GM21360 (cell line): Measurements from ENCODE around the gene WDR45B.
A peak's percentile ranks its signal among the peaks of the same experiment; 100 is the strongest.

Experiments
- ATAC-seq: cut with Tn5 transposase; IDR thresholded peaks from one replicate; pipeline ENCODE4 v1.9.1; 2021; ENCODE audit warnings: mild to moderate bottlenecking, moderate library complexity; ENCODE audit not compliant: unreplicated experiment

The WDR45B gene

GRCh38 chr17:82648165-82648668 lies at the start of gene WDR45B:
Gene WDR45B, minus strand, starts transcription at chr17:82648444. Its CDS starts 104 bp downstream, at chr17:82648340.
- peak; percentile 79 for ATAC-seq

DNA sequence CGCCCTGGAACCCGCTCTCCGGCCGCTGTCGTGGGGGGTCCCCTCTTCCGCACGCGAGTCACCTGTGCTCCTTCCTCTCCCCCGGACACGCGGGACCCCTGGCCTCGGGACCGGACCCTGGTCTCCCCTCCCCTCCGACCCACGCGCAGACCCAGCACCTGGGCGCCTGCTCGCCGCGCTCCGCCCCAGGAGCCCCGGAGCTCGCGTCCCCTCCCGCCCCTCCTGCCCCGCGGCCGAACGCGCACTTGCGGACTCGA lies 49.5 kb upstream of the WDR45B start:
- no peak for ATAC-seq

GRCh38 chr17:82696916-82697807 lies 48.9 kb upstream of the WDR45B start:
- no peak for ATAC-seq

DNA sequence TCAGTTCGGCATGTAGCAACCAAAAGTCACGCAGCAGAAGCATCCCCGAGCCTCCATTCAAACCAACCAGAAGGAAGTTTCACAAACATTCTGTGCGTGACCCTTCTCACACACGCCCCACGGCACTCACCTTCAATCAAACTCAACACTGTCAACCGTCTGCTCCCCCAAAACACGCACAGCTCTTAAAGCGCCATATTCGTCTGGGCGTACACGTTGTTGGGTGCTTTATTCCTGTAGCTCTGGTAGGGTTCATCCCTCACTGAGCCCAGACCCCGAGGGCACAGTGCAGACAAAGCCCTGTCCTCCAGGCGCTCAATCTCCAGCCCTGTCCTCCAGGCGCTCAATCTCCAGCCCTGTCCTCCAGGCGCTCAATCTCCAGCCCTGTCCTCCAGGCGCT lies 48.0 kb upstream of the WDR45B start:
- no peak for ATAC-seq

- no peak for ATAC-seq
Measured at GRCh38 chr17:82694647-82695046, 46.4 kb upstream of the WDR45B start.

DNA sequence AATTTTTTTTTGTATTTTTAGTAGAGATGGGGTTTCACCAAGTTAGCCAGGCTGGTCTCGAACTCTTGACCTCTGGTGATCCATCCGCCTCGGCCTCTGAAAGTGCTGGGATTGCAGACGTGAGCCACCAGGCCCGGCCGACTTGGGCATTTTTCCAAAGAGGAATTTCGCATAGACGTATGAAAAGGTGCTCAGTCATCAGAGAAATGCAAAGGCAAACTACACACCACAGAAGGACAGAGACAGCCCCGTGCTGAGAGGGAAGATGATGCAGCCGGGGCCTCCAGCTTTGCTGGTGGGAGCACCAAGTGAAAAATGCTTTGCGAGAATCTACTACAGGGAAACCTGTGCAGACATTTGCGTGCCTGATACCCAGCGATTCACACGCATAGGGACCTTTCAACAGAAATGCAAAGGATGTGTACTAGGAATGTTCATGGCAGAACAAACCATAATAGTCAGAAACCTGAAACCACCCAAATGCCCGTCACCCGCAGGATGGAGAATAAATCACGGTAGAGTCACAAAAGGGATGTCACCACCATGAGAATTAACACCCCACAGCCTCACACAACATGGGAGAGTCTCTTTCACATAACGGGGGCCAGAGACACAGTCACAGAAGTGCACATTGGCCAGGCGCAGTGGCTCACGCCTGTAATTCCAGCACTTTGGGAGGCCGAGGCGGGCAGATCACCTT lies 45.1 kb upstream of the WDR45B start:
- ATAC-seq, result no peak

- no peak for ATAC-seq
Measured at GRCh38 chr17:82692268-82692667, 44.0 kb upstream of the WDR45B start.

GRCh38 chr17:82691714-82692113 lies 43.5 kb upstream of the WDR45B start:
- ATAC-seq, result no peak

DNA sequence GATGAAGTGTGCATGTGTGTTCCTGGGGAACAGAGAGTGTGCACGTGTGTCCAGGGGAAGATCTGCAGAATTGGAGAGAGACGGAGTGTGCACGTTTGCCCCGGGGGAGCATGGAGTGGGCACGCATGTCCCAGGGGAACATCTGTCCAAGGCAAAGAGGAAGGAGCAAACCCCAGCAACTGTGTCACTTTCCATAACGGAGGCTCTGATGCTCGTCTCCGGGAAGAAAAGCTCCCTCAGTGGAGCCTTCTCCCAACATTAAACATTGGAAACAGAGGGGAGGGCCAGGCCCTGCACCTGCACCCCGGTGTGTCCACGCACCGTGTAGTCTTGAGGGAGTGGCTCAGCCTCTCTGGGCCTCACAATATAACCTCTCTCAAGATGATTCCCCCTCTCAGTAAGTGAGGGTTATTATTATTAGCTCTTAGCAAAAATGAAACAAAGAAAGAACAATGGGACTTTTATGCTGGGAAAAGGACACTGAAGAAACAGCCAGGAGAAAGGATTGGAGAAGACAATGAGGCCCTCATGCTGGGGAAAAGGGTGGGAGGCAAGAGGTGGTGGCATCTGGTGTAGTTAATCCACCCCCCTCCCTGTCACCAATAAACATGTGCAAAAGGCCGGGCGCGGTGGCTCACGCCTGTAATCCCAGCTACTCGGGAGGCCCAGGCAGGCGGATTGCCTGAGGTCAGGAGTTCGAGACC lies 42.7 kb upstream of the WDR45B start:
- ATAC-seq, result no peak

DNA sequence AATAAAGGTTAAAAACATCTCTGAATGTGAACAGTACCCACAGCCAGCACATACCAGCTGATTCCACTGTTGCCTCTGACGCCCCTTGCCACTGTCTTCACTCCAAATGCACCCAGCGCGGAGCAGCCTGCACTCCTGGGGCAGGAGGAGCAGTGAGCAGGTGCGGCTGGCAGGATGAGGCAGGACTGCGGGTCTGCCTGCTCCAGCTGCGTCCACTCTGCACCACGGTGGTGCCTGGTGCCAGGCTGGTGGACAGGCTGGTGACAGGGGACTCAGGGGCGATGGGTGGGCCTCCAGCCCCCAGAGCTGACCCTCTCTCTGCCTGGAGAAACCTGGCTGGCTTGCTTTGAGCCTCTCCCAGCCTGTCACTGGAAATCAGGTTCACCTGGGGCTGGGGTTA lies 40.8 kb upstream of the WDR45B start:
- no peak for ATAC-seq

DNA sequence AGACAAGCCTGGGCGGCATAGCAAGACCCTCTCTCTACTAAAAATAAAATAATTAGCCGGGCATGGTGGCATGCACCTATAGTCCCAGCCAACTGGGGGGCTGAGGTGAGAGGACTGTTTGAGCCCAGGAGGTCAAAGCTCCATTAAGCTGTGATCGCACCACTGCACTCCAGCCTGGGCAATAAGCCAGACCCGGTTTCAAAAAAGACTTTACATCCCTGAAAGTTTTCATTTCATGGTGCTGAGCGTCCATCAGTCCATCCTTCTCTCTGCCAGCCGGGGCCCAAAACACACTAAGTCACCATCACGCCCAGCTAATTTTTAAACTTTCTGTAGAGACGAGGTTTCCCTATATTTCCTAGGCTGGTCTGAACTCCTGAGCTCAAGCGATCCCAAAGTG lies 39.6 kb upstream of the WDR45B start:
- ATAC-seq, result no peak

DNA sequence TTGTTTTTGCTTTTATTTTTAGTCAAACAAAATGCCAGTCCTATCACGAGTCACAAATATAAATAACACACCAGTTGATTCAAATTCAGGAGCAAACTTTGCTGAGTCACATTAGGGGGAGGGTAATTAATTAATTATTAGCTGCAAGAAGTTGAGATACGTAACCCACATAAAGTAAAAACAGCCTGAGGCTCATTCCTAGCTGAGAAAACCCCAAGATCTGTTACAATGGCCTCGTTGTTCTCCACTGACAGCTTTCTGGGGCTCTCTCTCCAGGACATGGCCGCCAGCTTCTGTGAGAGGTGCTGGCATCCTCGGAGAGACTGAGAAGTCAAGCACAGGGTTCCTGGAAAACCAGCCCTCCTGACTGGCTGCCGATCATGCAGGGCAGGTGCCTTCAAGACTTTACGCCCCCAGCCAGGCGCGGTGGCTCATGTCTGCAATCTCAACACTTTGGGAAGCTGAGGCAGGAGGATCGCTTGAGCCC lies 39.2 kb upstream of the WDR45B start:
- no peak for ATAC-seq

- ATAC-seq, result no peak
Measured at GRCh38 chr17:82686366-82687324, 38.4 kb upstream of the WDR45B start.

DNA sequence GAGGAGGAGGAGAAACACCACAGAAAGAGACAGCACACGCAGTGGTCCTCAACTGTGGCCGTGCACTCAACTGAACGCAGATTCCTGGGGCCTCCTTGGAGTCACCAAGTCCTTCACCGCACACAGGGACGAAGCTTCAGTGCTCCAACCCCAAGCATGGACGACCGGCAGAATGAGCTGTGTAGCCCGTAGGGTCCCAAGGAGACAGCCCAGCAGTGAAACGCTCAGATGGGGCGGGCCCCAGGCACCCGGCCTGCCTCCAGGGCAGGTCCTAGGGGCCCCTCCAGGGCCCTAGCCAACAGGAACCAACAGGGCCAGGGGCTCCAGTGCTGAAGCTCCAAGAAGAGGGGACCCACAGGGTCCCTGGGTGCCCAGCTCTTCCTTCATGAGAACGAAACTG lies 37.0 kb upstream of the WDR45B start:
- ATAC-seq, result no peak

- no peak for ATAC-seq
Measured at GRCh38 chr17:82684228-82684841, 36.1 kb upstream of the WDR45B start.

- ATAC-seq, result no peak
Measured at GRCh38 chr17:82683534-82683933, 35.3 kb upstream of the WDR45B start.

GRCh38 chr17:82681547-82681946 lies 33.3 kb upstream of the WDR45B start:
- no peak for ATAC-seq

DNA sequence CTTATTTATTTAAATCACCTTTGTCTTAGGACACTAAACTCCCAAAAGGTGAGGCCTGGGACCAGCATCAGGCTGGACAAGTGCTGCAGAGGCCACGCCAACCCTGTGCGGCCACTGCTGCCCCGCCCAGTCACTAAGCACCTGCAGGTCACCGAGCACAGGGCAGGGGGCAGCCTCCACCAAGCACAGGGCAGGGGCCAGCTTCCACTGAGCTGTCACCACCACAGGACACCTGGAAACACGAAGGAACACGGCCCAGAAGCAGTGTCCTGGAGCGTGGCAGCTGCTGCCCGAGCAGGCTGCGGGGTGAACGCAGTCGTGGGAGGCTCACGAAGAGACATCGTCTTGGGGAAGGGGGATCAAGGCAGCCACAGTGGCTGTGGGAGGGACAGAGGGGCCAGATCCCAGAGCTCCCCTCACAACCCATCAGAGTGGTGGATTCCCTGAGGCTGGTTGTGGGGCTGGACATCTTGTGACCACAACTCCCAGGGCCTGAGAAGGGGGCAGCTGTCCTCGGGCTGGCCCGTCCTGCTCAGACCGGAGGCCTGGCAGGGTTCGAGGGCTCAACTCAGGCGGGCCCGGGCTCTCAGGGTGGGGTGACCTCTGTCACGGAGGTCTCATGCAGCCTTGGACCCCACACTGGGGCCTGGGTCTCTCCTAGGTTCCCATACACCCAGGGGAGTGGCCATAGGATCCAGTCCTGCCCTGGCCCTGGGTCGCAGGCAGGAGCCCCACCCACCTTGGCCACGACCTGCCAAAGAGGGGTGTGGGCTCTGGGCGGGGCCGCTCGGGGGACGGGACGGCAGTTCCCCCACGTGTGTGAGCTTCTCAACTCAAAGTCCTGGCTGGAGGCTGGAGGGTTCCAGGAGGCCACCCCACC lies 31.6 kb upstream of the WDR45B start:
- ATAC-seq, result no peak
